Osteoblast (primary cell): ENCODE data around the gene TESMIN. TPM values are rescaled to one million over a fixed set of nuclear protein-coding genes. Genes with fewer than 3 reads are reported as not detected.
A peak's percentile ranks its signal among the peaks of the same experiment; 100 is the strongest.

Experiments
- DNase-seq: peaks from one replicate; pipeline ENCODE4 v3.0.0; 2011; ENCODE audit warnings: low spot score, mixed read lengths; ENCODE audit not compliant: insufficient read length; ENCODE audit errors: missing footprints
- H2AFZ ChIP-seq: 2 replicates; pipeline ENCODE4 v1.6.0; 2011; ENCODE audit warnings: mild to moderate bottlenecking, low read length
- H3K27ac ChIP-seq: 2 replicates; pipeline ENCODE4 v1.5.1; 2011; ENCODE audit warnings: mild to moderate bottlenecking, low read depth, low read length, moderate library complexity
- H3K27me3 ChIP-seq: 2 replicates; pipeline ENCODE4 v1.6.0; 2012; ENCODE audit warnings: mild to moderate bottlenecking, control low read depth, inconsistent platforms, low read length, moderate library complexity; ENCODE audit not compliant: insufficient read depth
- H3K36me3 ChIP-seq: 2 replicates; pipeline ENCODE4 v1.5.1; 2011; ENCODE audit warnings: mild to moderate bottlenecking, low read length, control low read depth, moderate library complexity; ENCODE audit not compliant: insufficient read depth
- H3K4me1 ChIP-seq: 2 replicates; pipeline ENCODE4 v1.5.1; 2011; ENCODE audit warnings: mild to moderate bottlenecking, low read length, control low read depth, moderate library complexity; ENCODE audit not compliant: insufficient read depth
- H3K4me2 ChIP-seq: 2 replicates; pipeline ENCODE4 v1.6.0; 2011; ENCODE audit warnings: mild to moderate bottlenecking, low read length; ENCODE audit not compliant: insufficient read depth
- H3K4me3 ChIP-seq: fragments of 200-600 bp; sonication (generic); 3 replicates; pipeline ENCODE4 v1.5.1; 2012; ENCODE audit warnings: mild to moderate bottlenecking, low read length, inconsistent platforms; ENCODE audit not compliant: insufficient read depth
- H3K79me2 ChIP-seq: 2 replicates; pipeline ENCODE4 v1.6.0; 2012; ENCODE audit warnings: mild to moderate bottlenecking, low read length, control low read depth, inconsistent platforms; ENCODE audit not compliant: insufficient read depth
- H3K9me3 ChIP-seq: 2 replicates; pipeline ENCODE4 v1.5.1; 2011; ENCODE audit warnings: low read depth, low read length, control low read depth
- H4K20me1 ChIP-seq: 2 replicates; pipeline ENCODE4 v1.6.0; 2012; ENCODE audit warnings: mild to moderate bottlenecking, low read length, control low read depth; ENCODE audit not compliant: insufficient read depth
- total RNA-seq: library from RNA; depleted of rRNA; stranded (reverse); fragments of >200 nt; gene quantifications from 2 replicates; pipeline ENCODE4 v1.2.3, GENCODE V29; 2012
- TF ChIP-seq, protein P1 (sequence below): IDR thresholded peaks from 2 replicates; pipeline ENCODE4 v1.5.1; 2011; ENCODE audit warnings: mild to moderate bottlenecking, low read depth, low read length, moderate library complexity; ENCODE audit errors: extremely low read depth

The TESMIN gene
- total RNA-seq, 1 donor: not detected

- DNase-seq: no peak
- no peaks in the 10 kb centered on the region for H3K9me3 ChIP-seq
- no peak overlapping the region for H3K4me3 ChIP-seq
- no peaks in the 10 kb centered on the region for H3K36me3 ChIP-seq
- TF ChIP-seq, protein P1, sequence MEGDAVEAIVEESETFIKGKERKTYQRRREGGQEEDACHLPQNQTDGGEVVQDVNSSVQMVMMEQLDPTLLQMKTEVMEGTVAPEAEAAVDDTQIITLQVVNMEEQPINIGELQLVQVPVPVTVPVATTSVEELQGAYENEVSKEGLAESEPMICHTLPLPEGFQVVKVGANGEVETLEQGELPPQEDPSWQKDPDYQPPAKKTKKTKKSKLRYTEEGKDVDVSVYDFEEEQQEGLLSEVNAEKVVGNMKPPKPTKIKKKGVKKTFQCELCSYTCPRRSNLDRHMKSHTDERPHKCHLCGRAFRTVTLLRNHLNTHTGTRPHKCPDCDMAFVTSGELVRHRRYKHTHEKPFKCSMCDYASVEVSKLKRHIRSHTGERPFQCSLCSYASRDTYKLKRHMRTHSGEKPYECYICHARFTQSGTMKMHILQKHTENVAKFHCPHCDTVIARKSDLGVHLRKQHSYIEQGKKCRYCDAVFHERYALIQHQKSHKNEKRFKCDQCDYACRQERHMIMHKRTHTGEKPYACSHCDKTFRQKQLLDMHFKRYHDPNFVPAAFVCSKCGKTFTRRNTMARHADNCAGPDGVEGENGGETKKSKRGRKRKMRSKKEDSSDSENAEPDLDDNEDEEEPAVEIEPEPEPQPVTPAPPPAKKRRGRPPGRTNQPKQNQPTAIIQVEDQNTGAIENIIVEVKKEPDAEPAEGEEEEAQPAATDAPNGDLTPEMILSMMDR: no peak
- H3K79me2 ChIP-seq: no peaks in the 10 kb centered on the region
- H2AFZ ChIP-seq: no peak overlapping the region
- no peak overlapping the region for H3K27ac ChIP-seq
- peaks cover 5% of the 10 kb centered on the region for H4K20me1 ChIP-seq
- peaks cover 13% of the 10 kb centered on the region for H3K4me1 ChIP-seq
- H3K27me3 ChIP-seq: peaks cover 76% of the 10 kb centered on the region
- H3K4me2 ChIP-seq: no peak overlapping the region
These were observed 91.1 kb downstream of the TESMIN start for GRCh38 chr11:68660066-68660810.

GRCh38 chr11:68659158-68659921 is 92.0 kb downstream of the TESMIN start:
- TF ChIP-seq, protein P1: no peak
- H3K4me1 ChIP-seq: peaks cover 13% of the 10 kb centered on the region
- H4K20me1 ChIP-seq: peaks cover 5% of the 10 kb centered on the region
- peak overlapping the region; percentile 14 for H3K4me3 ChIP-seq
- peak overlapping the region; percentile 66 for H3K4me2 ChIP-seq
- no peaks in the 10 kb centered on the region for H3K79me2 ChIP-seq
- no peaks in the 10 kb centered on the region for H3K36me3 ChIP-seq
- H3K9me3 ChIP-seq: peaks cover 2% of the 10 kb centered on the region
- H3K27me3 ChIP-seq: peaks cover 76% of the 10 kb centered on the region
- peak overlapping the region; percentile 17 for H3K27ac ChIP-seq
- no peak overlapping the region for H2AFZ ChIP-seq
- peak; percentile 99 for DNase-seq

DNA sequence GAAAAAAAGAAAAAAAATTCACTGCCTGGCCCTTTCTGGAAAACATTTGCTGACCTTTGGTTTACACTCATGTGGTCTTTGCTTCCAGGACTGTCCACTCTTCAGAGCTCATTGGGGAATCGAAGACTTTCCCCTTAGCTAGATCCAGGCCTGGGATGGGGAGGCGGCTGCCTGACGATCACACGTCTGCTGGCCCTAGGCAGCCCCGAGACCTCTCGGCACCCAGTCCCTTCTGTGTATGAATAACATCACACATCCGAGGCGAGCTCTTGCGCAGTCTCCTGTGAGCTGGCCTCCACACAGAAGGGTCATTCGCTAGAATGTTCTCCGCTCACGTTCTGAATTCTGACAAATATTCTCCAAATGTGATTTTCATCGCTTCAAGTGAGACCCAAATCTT is 92.7 kb downstream of the TESMIN start:
- no peak overlapping the region for H2AFZ ChIP-seq
- no peaks in the 10 kb centered on the region for H3K79me2 ChIP-seq
- H3K27ac ChIP-seq: peak overlapping the region; percentile 7
- H3K36me3 ChIP-seq: no peaks in the 10 kb centered on the region
- H3K4me1 ChIP-seq: peaks cover 13% of the 10 kb centered on the region
- H3K27me3 ChIP-seq: peaks cover 74% of the 10 kb centered on the region
- H3K9me3 ChIP-seq: peaks cover 2% of the 10 kb centered on the region
- H4K20me1 ChIP-seq: peaks cover 5% of the 10 kb centered on the region
- DNase-seq: peak; percentile 88
- H3K4me3 ChIP-seq: no peak overlapping the region
- H3K4me2 ChIP-seq: peak overlapping the region; percentile 66
- TF ChIP-seq, protein P1: no peak

DNA sequence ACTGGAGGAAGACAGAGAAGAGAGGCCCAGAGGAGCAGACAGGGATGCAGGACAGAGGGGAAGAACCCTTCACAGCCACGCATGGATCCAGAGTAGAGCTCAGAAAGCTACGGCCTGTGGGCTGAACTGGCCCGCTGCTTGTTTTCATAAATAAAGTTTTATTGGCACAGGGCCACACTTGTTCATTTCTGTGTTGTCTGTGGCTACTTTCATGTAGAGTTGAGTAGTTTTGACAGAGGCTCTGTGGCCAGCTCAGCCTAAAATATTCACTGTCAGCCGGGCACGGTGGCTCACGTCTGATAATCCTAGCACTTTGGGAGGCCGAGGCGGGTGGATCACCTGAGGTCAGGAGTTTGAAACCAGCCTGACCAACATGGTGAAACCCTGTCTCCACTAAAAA is 93.2 kb downstream of the TESMIN start:
- Histone ChIP-seq H2AFZ (no peak overlapping the region), H3K4me2 (no peak overlapping the region), H3K79me2 (no peaks in the 10 kb centered on the region), H3K27ac (no peak overlapping the region), H4K20me1 (peaks cover 5% of the 10 kb centered on the region), H3K27me3 (peaks cover 70% of the 10 kb centered on the region), H3K36me3 (no peaks in the 10 kb centered on the region), H3K4me1 (peaks cover 13% of the 10 kb centered on the region), H3K4me3 (no peak overlapping the region), H3K9me3 (peaks cover 2% of the 10 kb centered on the region)
- peak; percentile 54 for DNase-seq
- TF ChIP-seq, protein P1: no peak
